Left colon (tissue), 2 donors: ENCODE results near the gene SHROOM4. TPM values are rescaled to one million over a fixed set of nuclear protein-coding genes. Genes with fewer than 3 reads are reported as not detected.

Experiments
- ATAC-seq: fragments of 200-7000 bp; cut with Tn5 transposase; one replicate; pipeline ENCODE4 v1.9.1; 2020; ENCODE audit warnings: mild to moderate bottlenecking, moderate library complexity
- DNase-seq, 2 donors: peaks; one replicate each; pipeline ENCODE4 v3.0.0-alpha.2; 2020
- intact Hi-C, 2 donors: fragments of 100-400 bp; cut with DNase I in 1 of 2; cut with micrococcal nuclease in 1 of 2; formaldehyde crosslinking; loops; one replicate each; pipeline versions ENCODE4 v1.11.2 to v1.14.0; 2022; cut with DNase I, micrococcal nuclease
- total RNA-seq, 2 donors: library from RNA; stranded (reverse); fragmentation: NEBNext Ultra II Directional; extraction: Animal tissue kit (Norgen Biotek cat#: 25700); gene quantifications; one replicate each; pipeline ENCODE4 v1.2.1, GENCODE V29; 2021
- donor health status: DM: no; HTN: no; CAD: no.
- donor health status: DM: yes; HTN: yes; CAD: no.

SHROOM4 gene
- total RNA-seq, 2 donors from 2014 or later: 3.2 to 3.8 TPM

GRCh38 chrX:50716706-50717105 lies 97.3 kb downstream of the SHROOM4 start:
- DNase-seq (no peak), ATAC-seq (no peak)
- intact Hi-C loops: no loop called here

GRCh38 chrX:50712777-50713176 lies 101.2 kb downstream of the SHROOM4 start:
- DNase-seq (no peak), ATAC-seq (no peak)
- intact Hi-C loops: no loop called here

GRCh38 chrX:50711907-50712306 lies 102.1 kb downstream of the SHROOM4 start:
- ATAC-seq (no peak), DNase-seq (no peak)
- intact Hi-C loops: no loop called here

GRCh38 chrX:50707955-50708699 lies 105.9 kb downstream of the SHROOM4 start:
- intact Hi-C loops: no loop called here
- DNase-seq (no peak), ATAC-seq (no peak)

- DNase-seq (peak in 1 of 2 donors; percentile 40), ATAC-seq (peak; percentile 63)
- intact Hi-C loops: no loop called here
These were observed 106.6 kb downstream of the SHROOM4 start for GRCh38 chrX:50707405-50707804.

GRCh38 chrX:50705042-50705441 lies 109.0 kb downstream of the SHROOM4 start:
- intact Hi-C loops: no loop called here
- no peak for DNase-seq
- ATAC-seq: no peak

GRCh38 chrX:50704360-50704759 lies 109.6 kb downstream of the SHROOM4 start:
- intact Hi-C loops: no loop called here
- ATAC-seq: no peak
- no peak for DNase-seq

GRCh38 chrX:50700921-50701320 lies 113.1 kb downstream of the SHROOM4 start:
- DNase-seq (no peak), ATAC-seq (no peak)
- intact Hi-C loops: no loop called here

- DNase-seq (no peak), ATAC-seq (no peak)
- intact Hi-C loops: loop anchor here in 1 of 2 donors (10.0 kb wide), 1 partner anchor 206 kb away; no protein-coding TSS in a partner anchor
These were observed 115.0 kb downstream of the SHROOM4 start for GRCh38 chrX:50698944-50699343.

GRCh38 chrX:50697691-50698090 lies 116.3 kb downstream of the SHROOM4 start:
- no peak for DNase-seq
- no peak for ATAC-seq
- intact Hi-C loops: loop anchor here in 1 of 2 donors (10.0 kb wide), 1 partner anchor 207 kb away; no protein-coding TSS in a partner anchor

GRCh38 chrX:50691820-50692219 lies 122.2 kb downstream of the SHROOM4 start:
- ATAC-seq (peak; percentile 76), DNase-seq (no peak)
- intact Hi-C loops: loop anchor here in 1 of 2 donors (5.0 to 10.0 kb wide), 2 partner anchors 213 to 295 kb away; no protein-coding TSS in a partner anchor

- no peak for DNase-seq
- intact Hi-C loops: no loop called here
- no peak for ATAC-seq
These were observed 129.1 kb downstream of the SHROOM4 start for GRCh38 chrX:50684871-50685270.

- intact Hi-C loops: no loop called here
- DNase-seq: no peak
- ATAC-seq: no peak
These were observed 133.0 kb downstream of the SHROOM4 start for GRCh38 chrX:50680990-50681389.

GRCh38 chrX:50677789-50678188 lies 136.2 kb downstream of the SHROOM4 start:
- no peak for ATAC-seq
- intact Hi-C loops: no loop called here
- DNase-seq: no peak

- ATAC-seq (no peak), DNase-seq (no peak)
- intact Hi-C loops: no loop called here
These were observed 142.3 kb downstream of the SHROOM4 start for GRCh38 chrX:50671661-50672060.

- ATAC-seq (no peak), DNase-seq (no peak)
- intact Hi-C loops: no loop called here
These were observed 145.1 kb downstream of the SHROOM4 start for GRCh38 chrX:50668860-50669259.

GRCh38 chrX:50648156-50648555 lies 165.8 kb downstream of the SHROOM4 start:
- ATAC-seq (no peak), DNase-seq (no peak)
- intact Hi-C loops: no loop called here

- intact Hi-C loops: no loop called here
- DNase-seq (no peak), ATAC-seq (no peak)
These were observed 169.5 kb downstream of the SHROOM4 start for GRCh38 chrX:50644496-50644895.

- intact Hi-C loops: no loop called here
- no peak for ATAC-seq
- no peak for DNase-seq
These were observed 170.4 kb downstream of the SHROOM4 start for GRCh38 chrX:50643525-50644137.

- DNase-seq (no peak), ATAC-seq (no peak)
- intact Hi-C loops: no loop called here
These were observed 175.9 kb downstream of the SHROOM4 start for GRCh38 chrX:50638123-50638522.
